Neuronal stem cell (in vitro differentiated cells): ENCODE data around the gene REV3L.

Source experiments
- DNase-seq: peaks from one replicate; pipeline ENCODE4 v3.0.0-alpha.2; 2013; ENCODE audit warnings: low spot score
- H2AFZ ChIP-seq: one replicate; pipeline ENCODE4 v1.6.1; 2013; ENCODE audit warnings: mild to moderate bottlenecking, low read length, inconsistent platforms
- H2AK5ac ChIP-seq: 2 replicates; pipeline ENCODE4 v1.6.1; 2013; ENCODE audit warnings: low read depth, mild to moderate bottlenecking, inconsistent platforms, low read length, moderate library complexity, mixed read lengths
- H2BK120ac ChIP-seq: 2 replicates; pipeline ENCODE4 v1.6.1; 2013; ENCODE audit warnings: low read depth, mild to moderate bottlenecking, inconsistent platforms, low read length, moderate library complexity, mixed read lengths
- H2BK12ac ChIP-seq: one replicate; pipeline ENCODE4 v1.6.1; 2013; ENCODE audit warnings: low read length, inconsistent platforms
- H2BK15ac ChIP-seq: 2 replicates; pipeline ENCODE4 v1.6.1; 2013; ENCODE audit warnings: mild to moderate bottlenecking, low read length, inconsistent platforms, mixed read lengths
- H2BK5ac ChIP-seq: one replicate; pipeline ENCODE4 v1.6.1; 2013; ENCODE audit warnings: inconsistent platforms, mild to moderate bottlenecking, low read length, moderate library complexity
- H3K14ac ChIP-seq: one replicate; pipeline ENCODE4 v1.6.1; 2013; ENCODE audit warnings: low read length, inconsistent platforms
- H3K18ac ChIP-seq: 2 replicates; pipeline ENCODE4 v1.6.1; 2013; ENCODE audit warnings: low read length, inconsistent platforms
- H3K23ac ChIP-seq: 2 replicates; pipeline ENCODE4 v1.6.1; 2013; ENCODE audit warnings: low read depth, mild to moderate bottlenecking, mixed read lengths, low read length, inconsistent platforms; ENCODE audit not compliant: poor library complexity
- H3K27ac ChIP-seq: replicated peaks from 3 replicates; pipeline ENCODE4 v1.5.1; 2013; ENCODE audit warnings: low read length, inconsistent platforms
- H3K27me3 ChIP-seq, 3 experiments: 2 replicates each; pipeline ENCODE4 v1.6.1; 2013; ENCODE audit warnings: low read length in 3 of 3, mild to moderate bottlenecking in 2 of 3, inconsistent platforms in 1 of 3, low read depth in 1 of 3, mixed read lengths in 1 of 3, moderate library complexity in 1 of 3; ENCODE audit not compliant: control insufficient read depth in 3 of 3, insufficient read depth in 3 of 3
- H3K36me3 ChIP-seq, 2 donors: replicated peaks in 1 of 2; 2 replicates each; pipeline ENCODE4 v1.6.1; 2013; ENCODE audit warnings: low read length in 2 of 2; ENCODE audit not compliant: control insufficient read depth in 2 of 2, insufficient read depth in 2 of 2
- H3K4ac ChIP-seq: 2 replicates; pipeline ENCODE4 v1.6.1; 2013; ENCODE audit warnings: inconsistent platforms, mild to moderate bottlenecking, low read length, moderate library complexity
- H3K4me1 ChIP-seq, 2 donors: 1 replicate in 1 of 2; 2 replicates in 1 of 2; pipeline ENCODE4 v1.6.1; 2013; ENCODE audit warnings: low read length in 2 of 2, low read depth in 1 of 2; ENCODE audit not compliant: control insufficient read depth in 2 of 2, insufficient read depth in 1 of 2
- H3K4me2 ChIP-seq: one replicate; pipeline ENCODE4 v1.6.1; 2013; ENCODE audit warnings: mild to moderate bottlenecking, low read length, inconsistent platforms; ENCODE audit not compliant: insufficient read depth, poor library complexity, severe bottlenecking
- H3K4me3 ChIP-seq, 2 donors: 2 replicates each; pipeline ENCODE4 v1.5.1; 2013; ENCODE audit warnings: low read length in 2 of 2, mild to moderate bottlenecking in 2 of 2, inconsistent platforms in 1 of 2, moderate library complexity in 1 of 2
- H3K79me1 ChIP-seq: one replicate; pipeline ENCODE4 v1.6.1; 2013; ENCODE audit warnings: low read depth, mild to moderate bottlenecking, inconsistent platforms, low read length, moderate library complexity
- H3K9ac ChIP-seq: one replicate; pipeline ENCODE4 v1.6.1; 2013; ENCODE audit warnings: mild to moderate bottlenecking, low read depth, low read length, inconsistent platforms; ENCODE audit not compliant: poor library complexity
- H3K9me3 ChIP-seq, 2 donors: replicated peaks in 1 of 2; 2 replicates each; pipeline versions ENCODE3 to v1.6.1; 2013; ENCODE audit warnings: low read length in 2 of 2, mild to moderate bottlenecking in 2 of 2, inconsistent platforms in 1 of 2, low read depth in 1 of 2, mixed read lengths in 1 of 2, moderate library complexity in 1 of 2; ENCODE audit not compliant: control insufficient read depth in 2 of 2, insufficient read depth in 1 of 2
- H4K8ac ChIP-seq: one replicate; pipeline ENCODE4 v1.6.1; 2013; ENCODE audit warnings: low read depth, mild to moderate bottlenecking, inconsistent platforms, low read length, moderate library complexity
- H4K91ac ChIP-seq: one replicate; pipeline ENCODE4 v1.6.1; 2013; ENCODE audit warnings: low read length, low read depth, mild to moderate bottlenecking, inconsistent platforms; ENCODE audit not compliant: poor library complexity
- WGBS, 2 donors: extraction: QIAGEN DNeasy Blood & Tissue Kit; methylation state at CpG; one replicate each; pipeline ENCODE4 v1.1.7; 2013; ENCODE audit warnings: missing lambda C conversion rate in 2 of 2, mixed read lengths in 1 of 2; ENCODE audit not compliant: insufficient read length in 2 of 2, insufficient replicate concordance in 1 of 2; ENCODE audit errors: extremely low coverage in 2 of 2; 5-methylcytosine and 5-hydroxymethylcytosine counted together

Gene REV3L

DNA sequence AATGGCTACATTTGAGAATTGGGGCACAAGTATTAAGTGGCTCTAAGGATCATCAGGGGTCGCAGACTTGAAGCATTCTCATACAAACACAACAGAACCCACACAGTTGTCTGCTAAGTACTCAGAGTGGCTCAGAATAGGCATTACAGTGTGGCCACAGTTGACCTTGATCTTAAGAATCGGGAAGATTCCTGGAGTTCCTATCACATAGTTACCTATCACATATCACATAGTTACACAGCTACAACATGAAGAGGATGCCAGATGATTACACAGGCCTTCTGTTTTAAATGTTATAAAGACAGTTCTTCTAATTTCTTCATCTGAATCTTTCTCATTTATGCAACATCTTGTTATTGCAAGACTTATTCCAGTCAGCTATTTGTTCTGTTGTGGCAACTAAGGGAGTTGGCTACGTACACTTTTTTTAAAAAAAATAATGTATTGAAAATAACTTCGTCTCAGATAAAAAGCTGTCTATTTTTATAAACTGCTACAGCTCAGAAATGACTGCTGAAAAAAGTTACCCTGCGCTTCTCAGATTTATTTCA, 129.0 kb downstream of the REV3L start:
- Histone ChIP-seq H2AFZ (no peak overlapping the region), H3K9me3 (no peaks in the 10 kb centered on the region), H2BK5ac (no peak overlapping the region), H3K4me3 (no peak overlapping the region), H3K4ac (no peak overlapping the region), H3K27me3 (no peaks in the 10 kb centered on the region), H3K9ac (no peak overlapping the region), H3K14ac (no peak overlapping the region), H3K23ac (no peak overlapping the region), H2BK120ac (no peak overlapping the region), H4K91ac (no peak overlapping the region), H2AK5ac (no peak overlapping the region), H2BK12ac (no peak overlapping the region), H4K8ac (no peak overlapping the region), H3K79me1 (no peaks in the 10 kb centered on the region), H3K18ac (no peak overlapping the region), H3K4me1 (no peaks in the 10 kb centered on the region), H3K27ac (no peak overlapping the region), H3K4me2 (no peak overlapping the region), H3K36me3 (peaks cover 0 to 95% of the 10 kb centered on the region in 2 donors), H2BK15ac (no peak overlapping the region)
- WGBS, 2 donors = no CpG with 5 or more reads among the region's 5 CpGs
- no peak for DNase-seq

GRCh38 chr6:111347589-111347988, 135.4 kb downstream of the REV3L start:
- Histone ChIP-seq H3K18ac (no peak overlapping the region), H3K36me3 (peaks cover 0 to 96% of the 10 kb centered on the region in 2 donors), H3K27me3 (no peaks in the 10 kb centered on the region), H3K23ac (no peak overlapping the region), H3K79me1 (no peaks in the 10 kb centered on the region), H3K4me3 (no peak overlapping the region), H3K27ac (no peak overlapping the region), H3K9me3 (no peaks in the 10 kb centered on the region), H2BK15ac (no peak overlapping the region), H2BK120ac (no peak overlapping the region), H3K9ac (no peak overlapping the region), H2AK5ac (no peak overlapping the region), H4K8ac (no peak overlapping the region), H3K4ac (no peak overlapping the region), H3K4me1 (no peaks in the 10 kb centered on the region), H3K14ac (no peak overlapping the region), H2AFZ (no peak overlapping the region), H2BK5ac (no peak overlapping the region), H2BK12ac (no peak overlapping the region), H3K4me2 (no peak overlapping the region), H4K91ac (no peak overlapping the region)
- no CpG with 5 or more reads among the region's 3 CpGs for WGBS, 2 donors
- no peak for DNase-seq

- H3K23ac ChIP-seq = no peak overlapping the region
- no peak overlapping the region for H3K14ac ChIP-seq
- H2BK12ac ChIP-seq = no peak overlapping the region
- no CpG with 5 or more reads among the region's 1 CpG for WGBS, 2 donors
- H2AK5ac ChIP-seq = no peak overlapping the region
- DNase-seq = no peak
- H3K9me3 ChIP-seq = no peaks in the 10 kb centered on the region
- no peak overlapping the region for H2BK15ac ChIP-seq
- no peaks in the 10 kb centered on the region for H3K4me1 ChIP-seq
- no peaks in the 10 kb centered on the region for H3K79me1 ChIP-seq
- H4K8ac ChIP-seq = no peak overlapping the region
- no peak overlapping the region for H3K9ac ChIP-seq
- H2AFZ ChIP-seq = no peak overlapping the region
- H3K36me3 ChIP-seq = peaks cover 0 to 78% of the 10 kb centered on the region in 2 donors
- no peaks in the 10 kb centered on the region for H3K27me3 ChIP-seq
- H4K91ac ChIP-seq = no peak overlapping the region
- H2BK5ac ChIP-seq = no peak overlapping the region
- no peak overlapping the region for H2BK120ac ChIP-seq
- no peak overlapping the region for H3K27ac ChIP-seq
- no peak overlapping the region for H3K4ac ChIP-seq
- no peak overlapping the region for H3K4me2 ChIP-seq
- no peak overlapping the region for H3K18ac ChIP-seq
- H3K4me3 ChIP-seq = no peak overlapping the region
These were observed 140.1 kb downstream of the REV3L start for GRCh38 chr6:111342913-111343312.

DNA sequence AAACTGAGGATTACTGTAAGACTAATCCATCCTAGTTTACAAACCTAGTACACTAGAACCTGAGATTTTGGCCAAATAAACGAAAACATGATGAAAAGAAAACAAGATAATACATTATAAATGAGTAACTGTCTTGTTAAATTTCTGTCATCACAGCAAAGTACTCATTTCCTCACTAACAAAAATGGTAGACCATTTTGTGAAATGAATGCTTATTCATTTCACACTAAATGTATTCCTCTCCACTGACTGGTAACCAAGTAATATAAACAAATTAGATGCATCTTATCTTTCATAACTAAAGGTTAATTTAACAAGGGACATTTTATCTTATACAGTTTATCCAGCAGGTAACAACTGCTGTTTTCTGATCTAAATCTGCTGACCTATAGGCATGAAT, 143.7 kb downstream of the REV3L start:
- H2BK5ac ChIP-seq = no peak overlapping the region
- no peak overlapping the region for H3K9ac ChIP-seq
- no peak overlapping the region for H3K4me3 ChIP-seq
- H3K4ac ChIP-seq = no peak overlapping the region
- H4K91ac ChIP-seq = no peak overlapping the region
- no peaks in the 10 kb centered on the region for H3K9me3 ChIP-seq
- H3K4me1 ChIP-seq = no peaks in the 10 kb centered on the region
- H3K79me1 ChIP-seq = no peaks in the 10 kb centered on the region
- H3K36me3 ChIP-seq = peaks cover 0 to 76% of the 10 kb centered on the region in 2 donors
- WGBS, 2 donors = no CpG with 5 or more reads among the region's 1 CpG
- no peak overlapping the region for H3K4me2 ChIP-seq
- no peak overlapping the region for H3K23ac ChIP-seq
- no peak overlapping the region for H2AFZ ChIP-seq
- H3K27me3 ChIP-seq = no peaks in the 10 kb centered on the region
- no peak overlapping the region for H3K18ac ChIP-seq
- H2BK15ac ChIP-seq = no peak overlapping the region
- DNase-seq = no peak
- H3K14ac ChIP-seq = no peak overlapping the region
- H3K27ac ChIP-seq = no peak overlapping the region
- no peak overlapping the region for H4K8ac ChIP-seq
- H2AK5ac ChIP-seq = no peak overlapping the region
- no peak overlapping the region for H2BK120ac ChIP-seq
- H2BK12ac ChIP-seq = no peak overlapping the region
